CD1c-positive myeloid dendritic cell (primary cell): ENCODE data around the gene KLF12.

Experiments used
- DNase-seq: peaks from one replicate; pipeline ENCODE4 v3.0.0-alpha.2; 2016; ENCODE audit errors: extremely low spot score

The KLF12 gene

GRCh38 chr13:74103970-74104555, 30.1 kb downstream of the KLF12 start:
- DNase-seq: no peak

DNA sequence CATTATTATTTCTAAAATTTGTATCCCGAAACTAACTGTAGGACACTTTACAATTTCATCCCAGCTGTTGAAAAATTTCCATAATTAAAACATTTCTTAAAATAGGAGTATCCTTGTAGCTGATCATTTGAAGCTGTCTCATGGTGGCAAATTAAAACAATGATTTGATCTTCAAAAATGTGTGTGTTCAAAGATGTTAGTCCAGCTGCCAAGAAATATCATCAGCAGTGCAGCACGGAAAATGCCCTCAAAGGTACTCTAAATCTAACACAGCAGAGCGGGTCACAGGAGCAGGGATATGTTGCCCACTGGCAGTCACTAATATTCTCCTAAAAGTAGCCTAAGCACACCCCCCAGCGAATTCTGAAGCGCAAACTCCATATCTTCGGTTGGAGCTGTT, 31.0 kb downstream of the KLF12 start:
- DNase-seq: no peak

- no peak for DNase-seq
Observed at GRCh38 chr13:74102691-74103090, 31.5 kb downstream of the KLF12 start.

- DNase-seq: peak; percentile 5
Observed at GRCh38 chr13:74101436-74101835, 32.8 kb downstream of the KLF12 start.

DNA sequence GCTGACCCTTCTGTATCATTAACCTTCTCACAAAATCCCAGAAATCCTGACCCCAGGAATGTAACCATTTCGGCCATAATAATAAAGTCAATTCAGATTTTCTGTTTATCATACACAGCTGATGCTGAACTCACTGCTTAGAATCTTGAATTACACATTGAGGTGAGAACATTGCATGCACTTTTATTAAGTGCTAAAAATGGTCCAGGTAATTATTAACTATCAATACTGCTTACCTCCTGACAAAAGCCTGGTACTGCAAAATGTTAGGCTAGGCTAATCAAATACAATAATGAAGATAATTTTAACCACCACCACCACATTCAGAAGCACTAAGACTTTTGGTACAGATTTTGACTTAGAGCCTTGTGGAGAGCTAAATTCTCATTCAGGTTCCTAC, 36.1 kb downstream of the KLF12 start:
- DNase-seq: no peak

GRCh38 chr13:74097116-74097515, 37.1 kb downstream of the KLF12 start:
- DNase-seq: no peak

GRCh38 chr13:74093691-74094090, 40.5 kb downstream of the KLF12 start:
- no peak for DNase-seq

GRCh38 chr13:74092711-74093110, 41.5 kb downstream of the KLF12 start:
- DNase-seq: no peak

- DNase-seq: no peak
Observed at GRCh38 chr13:74090869-74091605, 43.2 kb downstream of the KLF12 start.

- no peak for DNase-seq
Observed at GRCh38 chr13:74090397-74090796, 43.8 kb downstream of the KLF12 start.

- DNase-seq: no peak
Observed at GRCh38 chr13:74087357-74087756, 46.8 kb downstream of the KLF12 start.
